DND-41 (cell line): Measurements from ENCODE around the gene PCDHGB7.

Experiments
- ATAC-seq: fragments of 200-7000 bp; cut with Tn5 transposase; 3 replicates; pipeline ENCODE4 v1.9.1; 2021; ENCODE audit warnings: low read depth; ENCODE audit not compliant: insufficient read depth
- DNase-seq: peaks from one replicate; pipeline ENCODE4 v3.0.0-alpha.2; 2020
- H2AFZ ChIP-seq: 2 replicates; pipeline ENCODE4 v1.6.0; 2012; ENCODE audit warnings: low read depth, low read length
- H3K27ac ChIP-seq: 2 replicates; pipeline ENCODE4 v1.5.1; 2012; ENCODE audit warnings: low read length, inconsistent platforms
- H3K27me3 ChIP-seq: fragments of 200-600 bp; sonication (generic); 2 replicates; pipeline ENCODE4 v1.6.0; 2012; ENCODE audit warnings: low read length, mild to moderate bottlenecking, inconsistent platforms; ENCODE audit not compliant: insufficient read depth, poor library complexity
- H3K36me3 ChIP-seq: 2 replicates; pipeline ENCODE4 v1.5.1; 2012; ENCODE audit warnings: low read length, inconsistent platforms; ENCODE audit not compliant: insufficient read depth
- H3K4me1 ChIP-seq: 2 replicates; pipeline ENCODE4 v1.5.1; 2012; ENCODE audit warnings: mild to moderate bottlenecking, low read length; ENCODE audit not compliant: insufficient read depth
- H3K4me2 ChIP-seq: 2 replicates; pipeline ENCODE4 v1.6.0; 2012; ENCODE audit warnings: mild to moderate bottlenecking, moderate library complexity, low read length, inconsistent platforms; ENCODE audit not compliant: insufficient read depth
- H3K4me3 ChIP-seq, 2 experiments: fragments of 200-600 bp in 1 of 2; shearing (Covaris generic) in 1 of 2; 2 replicates each; pipeline ENCODE4 v1.5.1; 2012 to 2016; ENCODE audit warnings: inconsistent platforms in 2 of 2, low read length in 2 of 2, mild to moderate bottlenecking in 2 of 2, low read depth in 1 of 2, moderate library complexity in 1 of 2
- H3K79me2 ChIP-seq: 2 replicates; pipeline ENCODE4 v1.6.0; 2012; ENCODE audit warnings: low read length, inconsistent platforms; ENCODE audit not compliant: insufficient read depth
- H3K9ac ChIP-seq: 2 replicates; pipeline ENCODE4 v1.6.0; 2012; ENCODE audit warnings: low read depth, mild to moderate bottlenecking, inconsistent platforms, low read length, moderate library complexity
- H3K9me3 ChIP-seq: 2 replicates; pipeline ENCODE4 v1.5.1; 2012; ENCODE audit warnings: low read length, moderate library complexity, mild to moderate bottlenecking, inconsistent platforms; ENCODE audit not compliant: insufficient read depth, severe bottlenecking
- H4K20me1 ChIP-seq: 2 replicates; pipeline ENCODE4 v1.6.0; 2012; ENCODE audit warnings: low read length; ENCODE audit not compliant: insufficient read depth
- CTCF ChIP-seq: IDR thresholded peaks from 2 replicates; pipeline ENCODE4 v1.5.1; 2012; ENCODE audit warnings: borderline replicate concordance, low read length, moderate library complexity, mild to moderate bottlenecking; ENCODE audit not compliant: poor library complexity, severe bottlenecking; ENCODE audit errors: extremely low read depth
- EZH2 ChIP-seq: IDR thresholded peaks from 3 replicates; pipeline ENCODE4 v1.6.1; 2012; ENCODE audit warnings: borderline replicate concordance, low read depth, mild to moderate bottlenecking, moderate library complexity, low read length, inconsistent platforms; ENCODE audit not compliant: severe bottlenecking

The PCDHGB7 gene

GRCh38 chr5:141420855-141421488 lies 3.5 kb downstream of the PCDHGB7 start, which contains the start of gene PCDHGA11:
PCDHGA11 (plus strand) TSS chr5:141421051; CDS start chr5:141421228, 177 bp downstream.
- no peak within 1 kb of the TSS for H3K27ac ChIP-seq
- no peak within 1 kb of the TSS for H3K4me2 ChIP-seq
- no peaks in the 10 kb centered on the region for H3K79me2 ChIP-seq
- no peak for ATAC-seq
- H3K4me1 ChIP-seq: no peaks in the 10 kb centered on the region
- no peaks in the 10 kb centered on the region for H3K36me3 ChIP-seq
- H3K9ac ChIP-seq: no peak within 1 kb of the TSS
- H3K4me3 ChIP-seq: no peak within 1 kb of the TSS
- H3K27me3 ChIP-seq: peaks cover 10% of the 10 kb centered on the region
- H3K9me3 ChIP-seq: no peaks in the 10 kb centered on the region
- TF ChIP-seq EZH2: no peak
- TF ChIP-seq CTCF: peak; percentile 67
- H2AFZ ChIP-seq: no peak within 1 kb of the TSS
- peak; percentile 28 for DNase-seq
- H4K20me1 ChIP-seq: no peaks in the 10 kb centered on the region

- Histone ChIP-seq H3K27me3 (peaks cover 10% of the 10 kb centered on the region), H3K9ac (no peak overlapping the region), H3K79me2 (no peaks in the 10 kb centered on the region), H3K4me1 (no peaks in the 10 kb centered on the region), H3K4me3 (no peak overlapping the region), H3K4me2 (no peak overlapping the region), H2AFZ (no peak overlapping the region), H3K36me3 (no peaks in the 10 kb centered on the region), H4K20me1 (no peaks in the 10 kb centered on the region), H3K27ac (no peak overlapping the region), H3K9me3 (no peaks in the 10 kb centered on the region)
- TF ChIP-seq EZH2 (no peak), CTCF (no peak)
- no peak for DNase-seq
- ATAC-seq: no peak
Observed at GRCh38 chr5:141421489-141421855, 4.0 kb downstream of the PCDHGB7 start.

GRCh38 chr5:141422742-141423291 lies 5.3 kb downstream of the PCDHGB7 start:
- H3K27ac ChIP-seq: no peak overlapping the region
- H3K4me1 ChIP-seq: no peaks in the 10 kb centered on the region
- no peak overlapping the region for H2AFZ ChIP-seq
- H3K4me3 ChIP-seq: no peak overlapping the region
- DNase-seq (no peak), ATAC-seq (no peak)
- peaks cover 10% of the 10 kb centered on the region for H3K27me3 ChIP-seq
- H4K20me1 ChIP-seq: no peaks in the 10 kb centered on the region
- TF ChIP-seq CTCF (no peak), EZH2 (no peak)
- H3K9ac ChIP-seq: no peak overlapping the region
- H3K79me2 ChIP-seq: no peaks in the 10 kb centered on the region
- H3K4me2 ChIP-seq: no peak overlapping the region
- H3K9me3 ChIP-seq: no peaks in the 10 kb centered on the region
- no peaks in the 10 kb centered on the region for H3K36me3 ChIP-seq
